D721Med (cell line): ENCODE data around the gene MICAL2.

Source experiments
- DNase-seq: peaks from one replicate; pipeline ENCODE4 v3.0.0; 2011; ENCODE audit warnings: low spot score; ENCODE audit not compliant: insufficient read length
- FAIRE-seq: peaks from 2 replicates; lab custom pipeline; 2011; peaks lifted over from hg19 to GRCh38; lab: Jason Lieb, UNC
- CTCF ChIP-seq: IDR thresholded peaks from 2 replicates; pipeline ENCODE4 v1.5.1; 2012; ENCODE audit warnings: mild to moderate bottlenecking, control low read depth; ENCODE audit not compliant: insufficient read depth; ENCODE audit errors: missing control alignments

Gene MICAL2

GRCh38 chr11:12225046-12225739 lies 114.8 kb downstream of the MICAL2 start:
- FAIRE-seq (no peak), DNase-seq (no peak)
- no peak for TF ChIP-seq CTCF

- DNase-seq = no peak
- TF ChIP-seq CTCF = no peak
- FAIRE-seq = no peak
Measured at GRCh38 chr11:12226093-12226492, 115.7 kb downstream of the MICAL2 start.

GRCh38 chr11:12229450-12230229 lies 119.2 kb downstream of the MICAL2 start:
- DNase-seq = no peak
- TF ChIP-seq CTCF = no peak
- no peak for FAIRE-seq

GRCh38 chr11:12232160-12232559 lies 121.8 kb downstream of the MICAL2 start:
- FAIRE-seq = no peak
- DNase-seq = no peak
- no peak for TF ChIP-seq CTCF

- no peak for FAIRE-seq
- TF ChIP-seq CTCF = no peak
- no peak for DNase-seq
Measured at GRCh38 chr11:12232817-12233601, 122.6 kb downstream of the MICAL2 start.

- DNase-seq = no peak
- no peak for TF ChIP-seq CTCF
- no peak for FAIRE-seq
Measured at GRCh38 chr11:12233602-12233925, 123.2 kb downstream of the MICAL2 start.
